ENCODE measurements around the gene SYNM.

SYNM gene

GRCh38 chr15:99127773-99128172 lies 22.9 kb downstream of the SYNM start:
- Mint-ChIP-seq H3K27ac (no peak overlapping the region), H3K4me1 (ENCODE audit: low read depth) (peaks cover 38% of the 10 kb centered on the region), H3K4me3 (no peak overlapping the region), H3K27me3 (peaks cover 12% of the 10 kb centered on the region), H3K9me3 (no peaks in the 10 kb centered on the region), H3K36me3 (ENCODE audit: low read depth) (no peaks in the 10 kb centered on the region)
- intact Hi-C loops (cut with micrococcal nuclease) = no loop called here

GRCh38 chr15:99128411-99128810 lies 23.5 kb downstream of the SYNM start:
- H3K4me1 Mint-ChIP-seq (ENCODE audit: low read depth) = peaks cover 34% of the 10 kb centered on the region
- H3K27ac Mint-ChIP-seq = no peak overlapping the region
- H3K27me3 Mint-ChIP-seq = peaks cover 7% of the 10 kb centered on the region
- H3K9me3 Mint-ChIP-seq = no peaks in the 10 kb centered on the region
- intact Hi-C loops (cut with micrococcal nuclease) = no loop called here
- H3K36me3 Mint-ChIP-seq (ENCODE audit: low read depth) = no peaks in the 10 kb centered on the region
- H3K4me3 Mint-ChIP-seq = no peak overlapping the region

GRCh38 chr15:99129644-99130043 lies 24.8 kb downstream of the SYNM start:
- intact Hi-C loops (cut with micrococcal nuclease) = no loop called here
- no peaks in the 10 kb centered on the region for H3K9me3 Mint-ChIP-seq
- peaks cover 5% of the 10 kb centered on the region for H3K27me3 Mint-ChIP-seq
- H3K36me3 Mint-ChIP-seq (ENCODE audit: low read depth) = no peaks in the 10 kb centered on the region
- no peak overlapping the region for H3K4me3 Mint-ChIP-seq
- peaks cover 24% of the 10 kb centered on the region for H3K4me1 Mint-ChIP-seq (ENCODE audit: low read depth)
- H3K27ac Mint-ChIP-seq = no peak overlapping the region

GRCh38 chr15:99130314-99130713 lies 25.4 kb downstream of the SYNM start:
- no peak overlapping the region for H3K27ac Mint-ChIP-seq
- no peak overlapping the region for H3K4me3 Mint-ChIP-seq
- no peaks in the 10 kb centered on the region for H3K36me3 Mint-ChIP-seq (ENCODE audit: low read depth)
- H3K4me1 Mint-ChIP-seq (ENCODE audit: low read depth) = peaks cover 24% of the 10 kb centered on the region
- intact Hi-C loops (cut with micrococcal nuclease) = no loop called here
- H3K9me3 Mint-ChIP-seq = no peaks in the 10 kb centered on the region
- peaks cover 5% of the 10 kb centered on the region for H3K27me3 Mint-ChIP-seq

GRCh38 chr15:99130765-99131440 lies 26.0 kb downstream of the SYNM start:
- Mint-ChIP-seq H3K4me1 (ENCODE audit: low read depth) (peaks cover 24% of the 10 kb centered on the region), H3K27me3 (peaks cover 5% of the 10 kb centered on the region), H3K4me3 (no peak overlapping the region), H3K27ac (no peak overlapping the region), H3K36me3 (ENCODE audit: low read depth) (no peaks in the 10 kb centered on the region), H3K9me3 (no peaks in the 10 kb centered on the region)
- intact Hi-C loops (cut with micrococcal nuclease) = no loop called here

GRCh38 chr15:99131441-99132023 lies 26.7 kb downstream of the SYNM start:
- Mint-ChIP-seq H3K4me3 (no peak overlapping the region), H3K4me1 (ENCODE audit: low read depth) (peaks cover 24% of the 10 kb centered on the region), H3K36me3 (ENCODE audit: low read depth) (no peaks in the 10 kb centered on the region), H3K27ac (no peak overlapping the region), H3K9me3 (no peaks in the 10 kb centered on the region), H3K27me3 (peaks cover 5% of the 10 kb centered on the region)
- intact Hi-C loops (cut with micrococcal nuclease) = no loop called here

GRCh38 chr15:99132122-99132521 lies 27.2 kb downstream of the SYNM start:
- H3K9me3 Mint-ChIP-seq = no peaks in the 10 kb centered on the region
- no peak overlapping the region for H3K27ac Mint-ChIP-seq
- no peaks in the 10 kb centered on the region for H3K36me3 Mint-ChIP-seq (ENCODE audit: low read depth)
- intact Hi-C loops (cut with micrococcal nuclease) = no loop called here
- H3K4me1 Mint-ChIP-seq (ENCODE audit: low read depth) = peaks cover 24% of the 10 kb centered on the region
- H3K4me3 Mint-ChIP-seq = no peak overlapping the region
- peaks cover 5% of the 10 kb centered on the region for H3K27me3 Mint-ChIP-seq

- Mint-ChIP-seq H3K4me1 (ENCODE audit: low read depth) (peaks cover 24% of the 10 kb centered on the region), H3K27ac (no peak overlapping the region), H3K4me3 (no peak overlapping the region), H3K36me3 (ENCODE audit: low read depth) (no peaks in the 10 kb centered on the region), H3K27me3 (peaks cover 5% of the 10 kb centered on the region), H3K9me3 (no peaks in the 10 kb centered on the region)
- intact Hi-C loops (cut with micrococcal nuclease) = no loop called here
Measured at GRCh38 chr15:99132634-99133287, 27.9 kb downstream of the SYNM start.

- Mint-ChIP-seq H3K36me3 (ENCODE audit: low read depth) (no peaks in the 10 kb centered on the region), H3K4me1 (ENCODE audit: low read depth) (peaks cover 12% of the 10 kb centered on the region), H3K9me3 (no peaks in the 10 kb centered on the region), H3K27me3 (peaks cover 5% of the 10 kb centered on the region), H3K27ac (no peak overlapping the region), H3K4me3 (no peak overlapping the region)
- intact Hi-C loops (cut with micrococcal nuclease) = no loop called here
Measured at GRCh38 chr15:99134317-99134821, 29.5 kb downstream of the SYNM start.

- peaks cover 3% of the 10 kb centered on the region for H3K27me3 Mint-ChIP-seq
- peaks cover 3% of the 10 kb centered on the region for H3K4me1 Mint-ChIP-seq (ENCODE audit: low read depth)
- H3K9me3 Mint-ChIP-seq = no peaks in the 10 kb centered on the region
- no peaks in the 10 kb centered on the region for H3K36me3 Mint-ChIP-seq (ENCODE audit: low read depth)
- H3K4me3 Mint-ChIP-seq = no peak overlapping the region
- H3K27ac Mint-ChIP-seq = no peak overlapping the region
- intact Hi-C loops (cut with micrococcal nuclease) = no loop called here
Measured at GRCh38 chr15:99135194-99135593, 30.3 kb downstream of the SYNM start.

GRCh38 chr15:99137111-99137546 lies 32.2 kb downstream of the SYNM start:
- Mint-ChIP-seq H3K36me3 (ENCODE audit: low read depth) (no peaks in the 10 kb centered on the region), H3K27me3 (no peaks in the 10 kb centered on the region), H3K4me3 (no peak overlapping the region), H3K27ac (no peak overlapping the region), H3K4me1 (ENCODE audit: low read depth) (no peaks in the 10 kb centered on the region), H3K9me3 (no peaks in the 10 kb centered on the region)
- intact Hi-C loops (cut with micrococcal nuclease) = no loop called here

GRCh38 chr15:99137877-99138276 lies 33.0 kb downstream of the SYNM start:
- H3K36me3 Mint-ChIP-seq (ENCODE audit: low read depth) = no peaks in the 10 kb centered on the region
- no peaks in the 10 kb centered on the region for H3K4me1 Mint-ChIP-seq (ENCODE audit: low read depth)
- intact Hi-C loops (cut with micrococcal nuclease) = no loop called here
- H3K9me3 Mint-ChIP-seq = no peaks in the 10 kb centered on the region
- H3K27ac Mint-ChIP-seq = no peak overlapping the region
- H3K27me3 Mint-ChIP-seq = no peaks in the 10 kb centered on the region
- no peak overlapping the region for H3K4me3 Mint-ChIP-seq

- no peaks in the 10 kb centered on the region for H3K27me3 Mint-ChIP-seq
- no peaks in the 10 kb centered on the region for H3K9me3 Mint-ChIP-seq
- H3K4me1 Mint-ChIP-seq (ENCODE audit: low read depth) = no peaks in the 10 kb centered on the region
- H3K27ac Mint-ChIP-seq = no peak overlapping the region
- no peaks in the 10 kb centered on the region for H3K36me3 Mint-ChIP-seq (ENCODE audit: low read depth)
- intact Hi-C loops (cut with micrococcal nuclease) = no loop called here
- H3K4me3 Mint-ChIP-seq = no peak overlapping the region
Measured at GRCh38 chr15:99138491-99138982, 33.7 kb downstream of the SYNM start.

- intact Hi-C loops (cut with micrococcal nuclease) = no loop called here
- H3K4me1 Mint-ChIP-seq (ENCODE audit: low read depth) = no peaks in the 10 kb centered on the region
- H3K27me3 Mint-ChIP-seq = no peaks in the 10 kb centered on the region
- H3K36me3 Mint-ChIP-seq (ENCODE audit: low read depth) = no peaks in the 10 kb centered on the region
- H3K9me3 Mint-ChIP-seq = no peaks in the 10 kb centered on the region
- H3K27ac Mint-ChIP-seq = no peak overlapping the region
- no peak overlapping the region for H3K4me3 Mint-ChIP-seq
Measured at GRCh38 chr15:99139276-99139675, 34.4 kb downstream of the SYNM start.
